K562 (cell line): Measurements from ENCODE around the gene OR10G6. TPM values are rescaled to one million over a fixed set of nuclear protein-coding genes. Genes with fewer than 3 reads are reported as not detected.
A peak's percentile ranks its signal among the peaks of the same experiment; 100 is the strongest.

ENCODE experiments used
- ATAC-seq: fragments of 200-7000 bp; cut with Tn5 transposase; 3 replicates; pipeline ENCODE4 v1.9.1; 2020; ENCODE audit warnings: moderate library complexity
- BruUV-seq: library from RNA; stranded (reverse); fragments of 400-500 nt; replicated peaks from 2 replicates; lab custom pipeline; 2021; lab: Mats Ljungman, UMichigan
- CTCF ChIA-PET: fragments of 300-600 bp; formaldehyde crosslinking; extraction: SDS; loops from one replicate; lab custom pipeline; 2021; ENCODE audit warnings: low intra/inter-chr PET ratio; lab: Yijun Ruan, JAX
- POLR2A ChIA-PET: fragments of 300-600, 350-650 bp; sonication (Branson Sonifier 250); formaldehyde crosslinking; extraction: SDS; loops from one replicate; lab custom pipeline; 2021; ENCODE audit warnings: antibody characterized with exemption, inconsistent platforms; lab: Yijun Ruan, JAX
- DNase-seq, 4 experiments: peaks; one replicate each; pipeline versions ENCODE4 v3.0.0 to v3.0.0-alpha.2; 2011 to 2018; ENCODE audit warnings: low spot score in 3 of 4, mixed read lengths in 3 of 4; ENCODE audit errors: extremely low read depth in 1 of 4
- FAIRE-seq: peaks from 2 replicates; lab custom pipeline; 2011; peaks lifted over from hg19 to GRCh38; lab: Jason Lieb, UNC
- H2AFZ ChIP-seq: 2 replicates; pipeline ENCODE4 v1.6.0; 2011; ENCODE audit warnings: low read depth, low read length, control low read depth, inconsistent platforms
- H3K27ac ChIP-seq: fragments of 200-600 bp; 3 replicates; pipeline ENCODE4 v1.8.0; 2011; ENCODE audit warnings: low read depth, mild to moderate bottlenecking, control low read depth, inconsistent platforms, low read length, moderate library complexity, mixed read lengths; ENCODE audit errors: extremely low read depth
- H3K27me3 ChIP-seq, 2 experiments: fragments of 300-600 bp in 1 of 2; 2 replicates in 1 of 2; 3 replicates in 1 of 2; pipeline versions ENCODE4 v1.6.0 to v1.8.0; 2011; ENCODE audit warnings: inconsistent platforms in 2 of 2, low read length in 2 of 2, mild to moderate bottlenecking in 1 of 2, mixed read lengths in 1 of 2, moderate library complexity in 1 of 2; ENCODE audit not compliant: control insufficient read depth in 2 of 2, insufficient read depth in 2 of 2
- H3K36me3 ChIP-seq: fragments of 300-600 bp; 3 replicates; pipeline ENCODE4 v1.8.0; 2011; ENCODE audit warnings: mild to moderate bottlenecking, low read length, inconsistent platforms; ENCODE audit not compliant: control insufficient read depth, insufficient read depth
- H3K4me1 ChIP-seq, 2 experiments: fragments of 200-600 bp in 1 of 2; replicated peaks in 1 of 2; 2 replicates in 1 of 2; 3 replicates in 1 of 2; pipeline versions ENCODE4 v1.5.1 to v1.8.0; 2011; ENCODE audit warnings: inconsistent platforms in 2 of 2, low read length in 2 of 2, mild to moderate bottlenecking in 1 of 2, mixed read lengths in 1 of 2, moderate library complexity in 1 of 2; ENCODE audit not compliant: control insufficient read depth in 2 of 2, insufficient read depth in 2 of 2
- H3K4me2 ChIP-seq: 2 replicates; pipeline ENCODE4 v1.6.1; 2011; ENCODE audit warnings: low read length, control low read depth, inconsistent platforms, mixed read lengths; ENCODE audit not compliant: insufficient read depth
- H3K4me3 ChIP-seq: fragments of 200-600 bp; sonication (generic), shearing (Covaris generic); 2 replicates; pipeline ENCODE4 v1.5.1; 2016; ENCODE audit warnings: control low read depth, inconsistent platforms
- H3K79me2 ChIP-seq: fragments of 200-600 bp; 3 replicates; pipeline ENCODE4 v1.8.0; 2011; ENCODE audit warnings: low read length, inconsistent platforms; ENCODE audit not compliant: control insufficient read depth, insufficient read depth
- H3K9ac ChIP-seq, 2 experiments: 2 replicates each; pipeline versions ENCODE4 v1.6.0 to v1.6.1; 2011; ENCODE audit warnings: low read depth in 2 of 2, low read length in 2 of 2, control low read depth in 1 of 2, inconsistent platforms in 1 of 2, mild to moderate bottlenecking in 1 of 2, mixed read lengths in 1 of 2; ENCODE audit not compliant: insufficient read depth in 1 of 2
- H3K9me1 ChIP-seq: one replicate; pipeline ENCODE4 v1.6.0; 2011; ENCODE audit warnings: inconsistent platforms, mild to moderate bottlenecking, low read length, moderate library complexity; ENCODE audit not compliant: control insufficient read depth, insufficient read depth
- H3K9me3 ChIP-seq: replicated peaks from 2 replicates; pipeline ENCODE4 v1.5.1; 2011; ENCODE audit warnings: low read depth, low read length, inconsistent platforms; ENCODE audit not compliant: control insufficient read depth, insufficient read depth
- H4K20me1 ChIP-seq: replicated peaks from 2 replicates; pipeline ENCODE4 v1.6.1; 2011; ENCODE audit warnings: low read length, inconsistent platforms, mixed read lengths; ENCODE audit not compliant: control insufficient read depth, insufficient read depth
- BRF1 ChIP-seq: IDR thresholded peaks from 3 replicates; pipeline ENCODE4 v1.6.1; 2011; ENCODE audit warnings: borderline replicate concordance, mild to moderate bottlenecking; ENCODE audit not compliant: insufficient read length; ENCODE audit errors: extremely low read depth
- C11orf30 ChIP-seq: fragments of 450-650 bp; IDR thresholded peaks from 2 replicates; pipeline ENCODE4 v1.6.1; 2016; ENCODE audit warnings: low read depth, mild to moderate bottlenecking
- CEBPG ChIP-seq, 3 experiments: fragments of 200-800 bp in 1 of 3; sonication (Bioruptor generic) in 1 of 3; sonication (generic) in 1 of 3; formaldehyde crosslinking in 1 of 3; IDR thresholded peaks in 2 of 3; conservative IDR thresholded peaks in 1 of 3; 2 replicates each; pipeline versions ENCODE4 v1.6.1 to v1.8.0; 2016 to 2022; ENCODE audit warnings: missing compliant biosample characterization in 2 of 3, missing genetic modification characterization in 2 of 3, mild to moderate bottlenecking in 1 of 3, missing genetic modification reagents in 1 of 3
- ESRRB ChIP-seq: fragments of 250-450 bp; sonication (Bioruptor Pico); IDR thresholded peaks from 2 replicates; pipeline ENCODE4 v1.5.0; 2020; ENCODE audit warnings: mild to moderate bottlenecking, moderate library complexity, borderline replicate concordance
- GTF2F1 ChIP-seq: IDR thresholded peaks from 2 replicates; pipeline ENCODE4 v1.6.1; 2011; ENCODE audit warnings: low read depth, low read length, improper control_type of control experiment
- NFE2 ChIP-seq: IDR thresholded peaks from 2 replicates; pipeline ENCODE4 v1.6.1; 2014; ENCODE audit warnings: antibody characterized with exemption, low read depth
- NR1H2 ChIP-seq: sonication (generic); formaldehyde crosslinking; IDR thresholded peaks from 2 replicates; pipeline ENCODE4 v1.4.0; 2020; ENCODE audit warnings: mild to moderate bottlenecking, missing genetic modification reagents
- NR3C1 ChIP-seq: sonication (generic); formaldehyde crosslinking; IDR thresholded peaks from 2 replicates; pipeline ENCODE4 v1.8.1; 2022; ENCODE audit warnings: missing genetic modification reagents
- RBFOX2 ChIP-seq: fragments of 200-400 bp; formaldehyde crosslinking; IDR thresholded peaks from 2 replicates; pipeline ENCODE4 v1.6.1; 2017; ENCODE audit warnings: low read depth, mild to moderate bottlenecking, low read length, moderate library complexity
- SOX6 ChIP-seq: fragments of 450-650 bp; IDR thresholded peaks from 2 replicates; pipeline ENCODE4 v1.6.1; 2014; ENCODE audit warnings: mild to moderate bottlenecking
- TEAD1 ChIP-seq, 2 experiments: fragments of 450-650 bp in 1 of 2; sonication (generic) in 1 of 2; formaldehyde crosslinking; IDR thresholded peaks; 2 replicates each; pipeline versions ENCODE4 v1.4.0 to v1.8.0; 2020 to 2022; ENCODE audit warnings: mild to moderate bottlenecking in 2 of 2, missing genetic modification reagents in 1 of 2
- TRIM24 ChIP-seq, 2 experiments: fragments of 450-650 bp; IDR thresholded peaks; 2 replicates each; pipeline ENCODE4 v1.6.1; 2016
- ZNF316 ChIP-seq: fragments of 450-650 bp; IDR thresholded peaks from 2 replicates; pipeline ENCODE4 v1.6.1; 2016
- WGBS: fragments of 100-300 bp; shearing (Covaris generic); methylation state at CpG from one replicate; pipeline ENCODE4 v1.1.6; 2016; ENCODE audit warnings: low coverage, mixed read lengths; ENCODE audit not compliant: insufficient coverage; ENCODE audit errors: missing lambda C conversion rate; 5-methylcytosine and 5-hydroxymethylcytosine counted together
- in situ Hi-C: fragments of 300-500 bp; cut with MboI; formaldehyde crosslinking; loops from 4 replicates; pipeline ENCODE4 v1.15.0; 2018; ENCODE audit warnings: inconsistent platforms, mixed read lengths
- intact Hi-C: fragments of 100-400 bp; cut with micrococcal nuclease; formaldehyde crosslinking; loops from 2 replicates; pipeline ENCODE4 v1.14.2; 2022
- polyA plus RNA-seq, 8 experiments: library from polyadenylated mRNA; depleted of rRNA in 4 of 8; stranded (reverse) in 5 of 8; unstranded in 3 of 8; fragments of >200 nt; fragmentation: Nextera tagmentation in 2 of 8; fragmentation: Illumina TruSeq in 1 of 8; extraction: Ambion mirVana in 2 of 8; extraction: Trizol in 1 of 8; gene quantifications; 2 replicates each; pipeline versions ENCODE4 v1.2.1 to v1.2.3, GENCODE V29; 2011 to 2014; ENCODE audit warnings: inconsistent platforms in 1 of 8, missing spikeins in 1 of 8
- total RNA-seq, 7 experiments: library from RNA; depleted of rRNA in 6 of 7; stranded (reverse); fragments of >200 nt in 6 of 7; fragmentation: Illumina TruSeq in 2 of 7; extraction: Trizol in 2 of 7; gene quantifications; 2 replicates each; pipeline versions ENCODE4 v1.2.1 to v1.2.3, GENCODE V29; 2011 to 2021; ENCODE audit warnings: low replicate concordance in 1 of 7
- TF ChIP-seq, protein P1 (sequence below), 2 experiments: fragments of 450-650 bp in 1 of 2; sonication (generic) in 1 of 2; formaldehyde crosslinking in 1 of 2; IDR thresholded peaks in 1 of 2; conservative IDR thresholded peaks in 1 of 2; 2 replicates each; pipeline versions ENCODE4 v1.6.1 to v1.8.1; 2016 to 2023; ENCODE audit warnings: mild to moderate bottlenecking in 2 of 2, moderate library complexity in 2 of 2, inconsistent platforms in 1 of 2, missing genetic modification reagents in 1 of 2

The OR10G6 gene
- total and polyA plus RNA-seq, 9 of the 15 experiments (the other 6 are each of a cell fraction or from before 2014, with no cell fraction given): not detected

- ATAC-seq: no peak
- Histone ChIP-seq H3K27ac (no peak overlapping the region), H3K4me2 (no peak overlapping the region)
- no peak for TF ChIP-seq ESRRB (CRISPR knock-in tag)
- 0 out of 2 replicates have a peak, but pooled peaks have one; percentile 24 for TF ChIP-seq RBFOX2
- TF ChIP-seq, all 486 proteins: peak for 1
- no peak for FAIRE-seq
- H3K4me3 ChIP-seq: no peak overlapping the region
- no TSS peak for BruUV-seq
- ChIA-PET CTCF (no interaction called here), POLR2A (interaction anchor here (0.6 to 1.0 kb wide), 2 partner anchors 16 to 496 kb away, joined by 3 read pairs; no protein-coding TSS in a partner anchor)
- no peaks in the 10 kb centered on the region for H3K79me2 ChIP-seq
- peaks cover 0 to 7% of the 10 kb centered on the region in 2 experiments; a peak in 1 of 5 replicates for H3K27me3 ChIP-seq
- H3K36me3 ChIP-seq: no peaks in the 10 kb centered on the region
- no peak overlapping the region for H3K9ac ChIP-seq
- H3K4me1 ChIP-seq: no peaks in the 10 kb centered on the region
- no peaks in the 10 kb centered on the region for H4K20me1 ChIP-seq
- no peaks in the 10 kb centered on the region for H3K9me1 ChIP-seq
- intact Hi-C loops (no loop called here), in situ Hi-C loops (no loop called here)
- no peak for DNase-seq
- H3K9me3 ChIP-seq: no peaks in the 10 kb centered on the region
- no peak overlapping the region for H2AFZ ChIP-seq
- WGBS: 18% methylated on average over 5 of the region's 5 CpGs
Measured at GRCh38 chr11:123979311-123979710, 15.7 kb downstream of the OR10G6 start.

GRCh38 chr11:123977731-123978347 lies 17.1 kb downstream of the OR10G6 start, which contains the start of gene OR10S1:
Gene OR10S1, minus strand, starts transcription at chr11:123977781. Its CDS starts 117 bp downstream, at chr11:123977664.
- no peak within 1 kb of the TSS for H3K4me2 ChIP-seq
- in situ Hi-C loops: no loop called here
- no peak within 1 kb of the TSS for H3K27ac ChIP-seq
- ChIA-PET POLR2A (no interaction called here), CTCF (no interaction called here)
- no peaks in the 10 kb centered on the region for H3K79me2 ChIP-seq
- no peak within 1 kb of the TSS for H3K4me3 ChIP-seq
- BruUV-seq: no TSS peak
- no peaks in the 10 kb centered on the region for H3K9me1 ChIP-seq
- ATAC-seq (peak; percentile 75), FAIRE-seq (no peak), DNase-seq (no peak)
- no peaks in the 10 kb centered on the region for H3K36me3 ChIP-seq
- intact Hi-C loops: no loop called here
- no peaks in the 10 kb centered on the region for H3K9me3 ChIP-seq
- no peak within 1 kb of the TSS for H3K9ac ChIP-seq
- no peak within 1 kb of the TSS for H2AFZ ChIP-seq
- no peaks in the 10 kb centered on the region for H3K4me1 ChIP-seq
- no peaks in the 10 kb centered on the region for H4K20me1 ChIP-seq
- H3K27me3 ChIP-seq: peaks cover 0 to 7% of the 10 kb centered on the region in 2 experiments; a peak in 1 of 5 replicates
- TF ChIP-seq TEAD1 (CRISPR knock-in tag; IDR thresholded peaks at IDR 0.05): no peak
- TF ChIP-seq NR1H2 (CRISPR knock-in tag): no peak
- no peak for TF ChIP-seq GTF2F1
- TF ChIP-seq, protein P1, sequence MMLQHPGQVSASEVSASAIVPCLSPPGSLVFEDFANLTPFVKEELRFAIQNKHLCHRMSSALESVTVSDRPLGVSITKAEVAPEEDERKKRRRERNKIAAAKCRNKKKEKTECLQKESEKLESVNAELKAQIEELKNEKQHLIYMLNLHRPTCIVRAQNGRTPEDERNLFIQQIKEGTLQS (IDR thresholded peaks at IDR 0.05): peak; percentile 38; the same call in 1 of the 2 replicates
- TF ChIP-seq, protein P1 (CRISPR knock-in tag; conservative IDR thresholded peaks at IDR 0.05): no peak
- TF ChIP-seq TRIM24 (IDR thresholded peaks at IDR 0.05): peak; percentile 61 to 75; a peak in 2 of 4 replicates
- 0 out of 2 replicates have a peak, but pooled peaks have one; percentile 28 for TF ChIP-seq SOX6
- no peak for TF ChIP-seq BRF1
- peak; percentile 35; the same call in 1 of the 2 replicates for TF ChIP-seq NFE2
- no peak for TF ChIP-seq CEBPG (CRISPR knock-in tag; IDR thresholded peaks at IDR 0.05)
- peak in 1 of 2 experiments; percentile 57; a peak in 2 of 4 replicates for TF ChIP-seq CEBPG (tag; conservative IDR thresholded peaks at IDR 0.05 in 1 of 2, IDR thresholded peaks at IDR 0.05 in 1 of 2)
- peak; percentile 54; the same call in 1 of the 2 replicates for TF ChIP-seq C11orf30
- no peak for TF ChIP-seq NR3C1 (CRISPR knock-in tag)
- TF ChIP-seq ZNF316: peak; percentile 13; the same call in 1 of the 2 replicates
